Measurements from ENCODE around the gene HDAC9.

Gene HDAC9

DNA sequence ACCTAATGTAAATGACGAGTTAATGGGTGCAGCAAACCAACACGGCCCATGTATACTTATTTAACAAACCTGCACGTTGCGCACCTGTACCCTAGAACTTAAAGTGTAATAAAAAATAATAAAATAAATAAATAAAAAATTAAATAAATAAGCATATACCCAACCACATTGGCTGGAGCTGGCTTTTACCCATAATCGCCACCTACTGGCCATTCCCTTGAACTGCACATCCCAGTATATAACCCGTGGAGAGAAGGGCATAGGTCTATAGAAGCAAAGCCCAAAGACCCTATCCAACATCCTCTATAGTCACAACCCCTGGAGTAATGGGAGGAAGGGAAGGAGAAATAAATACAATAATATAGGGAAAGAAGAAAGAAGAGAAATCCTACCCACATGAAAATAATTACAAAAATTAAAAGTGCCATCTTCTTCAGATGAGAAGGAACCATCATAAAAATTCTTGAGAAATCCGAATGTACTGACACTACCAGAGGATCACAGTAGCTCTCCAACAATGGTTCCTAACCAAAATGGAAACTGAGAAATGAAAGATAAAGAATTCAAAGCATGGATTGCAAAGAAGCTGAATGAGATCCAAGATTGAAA is 556.3 kb downstream of the HDAC9 start:
- Histone ChIP-seq H3K27me3 (ENCODE audit: control insufficient read depth, low read length) (no peaks in the 10 kb centered on the region), H3K36me3 (ENCODE audit: control insufficient read depth, low read length) (no peaks in the 10 kb centered on the region), H3K4me2 (ENCODE audit: low read length) (no peak overlapping the region), H3K27ac (ENCODE audit: low read depth, low read length) (no peak overlapping the region), H4K20me1 (ENCODE audit: control insufficient read depth, insufficient read depth, low read depth, low read length) (no peaks in the 10 kb centered on the region), H3K79me2 (ENCODE audit: control insufficient read depth, low read length) (no peaks in the 10 kb centered on the region), H3F3A (ENCODE audit: control insufficient read depth, insufficient read depth) (no peaks in the 10 kb centered on the region), H3K9me3 (ENCODE audit: control insufficient read depth, insufficient read depth, low read length) (no peaks in the 10 kb centered on the region), H3K4me3 (ENCODE audit: low read length) (no peak overlapping the region), H3K9me2 (replicated peaks; ENCODE audit: control insufficient read depth, low read length) (no peaks in the 10 kb centered on the region), H3K4me1 (ENCODE audit: control insufficient read depth, low read length) (no peaks in the 10 kb centered on the region)
- TF ChIP-seq EZH2phosphoT487 (IDR thresholded peaks at IDR 0.05; ENCODE audit: borderline replicate concordance, low read length) = no peak
- TF ChIP-seq, protein P1, sequence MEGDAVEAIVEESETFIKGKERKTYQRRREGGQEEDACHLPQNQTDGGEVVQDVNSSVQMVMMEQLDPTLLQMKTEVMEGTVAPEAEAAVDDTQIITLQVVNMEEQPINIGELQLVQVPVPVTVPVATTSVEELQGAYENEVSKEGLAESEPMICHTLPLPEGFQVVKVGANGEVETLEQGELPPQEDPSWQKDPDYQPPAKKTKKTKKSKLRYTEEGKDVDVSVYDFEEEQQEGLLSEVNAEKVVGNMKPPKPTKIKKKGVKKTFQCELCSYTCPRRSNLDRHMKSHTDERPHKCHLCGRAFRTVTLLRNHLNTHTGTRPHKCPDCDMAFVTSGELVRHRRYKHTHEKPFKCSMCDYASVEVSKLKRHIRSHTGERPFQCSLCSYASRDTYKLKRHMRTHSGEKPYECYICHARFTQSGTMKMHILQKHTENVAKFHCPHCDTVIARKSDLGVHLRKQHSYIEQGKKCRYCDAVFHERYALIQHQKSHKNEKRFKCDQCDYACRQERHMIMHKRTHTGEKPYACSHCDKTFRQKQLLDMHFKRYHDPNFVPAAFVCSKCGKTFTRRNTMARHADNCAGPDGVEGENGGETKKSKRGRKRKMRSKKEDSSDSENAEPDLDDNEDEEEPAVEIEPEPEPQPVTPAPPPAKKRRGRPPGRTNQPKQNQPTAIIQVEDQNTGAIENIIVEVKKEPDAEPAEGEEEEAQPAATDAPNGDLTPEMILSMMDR (IDR thresholded peaks at IDR 0.05; ENCODE audit: low read depth, low read length, poor library complexity, severe bottlenecking) = peak; percentile 73

Data from DOHH2 (cell line).